Stimulated activated CD8-positive, alpha-beta memory T cell treated with anti-CD3 and anti-CD28 coated beads, Interleukin-7, amount 100 ng/mL, for 1 hour (primary cell): ENCODE measurements around the gene CPT1A.
"Not testable (repeated sequence)": the region's sequence is repeated elsewhere in the genome, so short reads cannot be mapped to it uniquely, and the experiment has no call there.

Source experiments
- DNase-seq, 2 donors: peaks; one replicate each; pipeline ENCODE4 v3.0.0-alpha.2; 2020; ENCODE audit warnings: low read depth in 2 of 2

Gene CPT1A

DNA sequence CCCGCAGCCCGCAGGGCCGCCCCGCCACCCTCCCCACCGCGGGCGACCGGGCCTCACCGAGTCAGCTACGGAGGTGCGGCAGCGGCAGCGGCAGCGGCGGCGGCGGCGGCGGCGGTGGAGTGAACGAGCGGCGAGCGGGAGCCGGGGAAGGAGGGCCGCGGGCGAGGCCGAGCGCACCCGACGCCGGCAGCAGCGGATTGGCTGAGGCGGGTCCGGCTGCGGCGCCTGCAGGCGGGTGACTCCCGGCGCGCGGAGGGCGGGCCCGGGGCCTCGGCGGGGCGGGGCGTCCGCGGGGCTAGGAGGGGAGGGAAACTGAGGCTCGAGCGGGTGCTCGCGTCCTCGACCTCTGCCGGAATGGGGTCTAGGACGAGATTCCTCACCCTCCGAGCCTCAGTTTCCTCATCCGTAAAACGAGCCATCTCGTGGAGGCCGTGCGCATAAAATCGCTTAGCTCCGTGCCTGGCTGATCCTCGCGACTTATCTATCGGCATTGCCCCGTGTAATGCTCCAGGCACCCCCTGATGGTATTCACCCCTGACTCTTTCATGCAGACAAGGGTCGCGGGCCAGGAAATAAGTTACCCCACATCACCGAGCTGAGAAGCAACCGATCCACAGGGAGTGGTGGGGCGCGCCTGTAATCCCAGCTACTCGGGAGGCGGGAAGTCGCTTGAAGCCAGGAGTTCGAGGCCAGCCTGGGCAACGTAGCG lies at the start of gene CPT1A:
TSS of gene CPT1A (minus strand) at position 199 of the 709 bp plus-strand sequence. CDS start 26,442 bp downstream, outside the sequence.
- peak; percentile 28 to 46 for DNase-seq

DNA sequence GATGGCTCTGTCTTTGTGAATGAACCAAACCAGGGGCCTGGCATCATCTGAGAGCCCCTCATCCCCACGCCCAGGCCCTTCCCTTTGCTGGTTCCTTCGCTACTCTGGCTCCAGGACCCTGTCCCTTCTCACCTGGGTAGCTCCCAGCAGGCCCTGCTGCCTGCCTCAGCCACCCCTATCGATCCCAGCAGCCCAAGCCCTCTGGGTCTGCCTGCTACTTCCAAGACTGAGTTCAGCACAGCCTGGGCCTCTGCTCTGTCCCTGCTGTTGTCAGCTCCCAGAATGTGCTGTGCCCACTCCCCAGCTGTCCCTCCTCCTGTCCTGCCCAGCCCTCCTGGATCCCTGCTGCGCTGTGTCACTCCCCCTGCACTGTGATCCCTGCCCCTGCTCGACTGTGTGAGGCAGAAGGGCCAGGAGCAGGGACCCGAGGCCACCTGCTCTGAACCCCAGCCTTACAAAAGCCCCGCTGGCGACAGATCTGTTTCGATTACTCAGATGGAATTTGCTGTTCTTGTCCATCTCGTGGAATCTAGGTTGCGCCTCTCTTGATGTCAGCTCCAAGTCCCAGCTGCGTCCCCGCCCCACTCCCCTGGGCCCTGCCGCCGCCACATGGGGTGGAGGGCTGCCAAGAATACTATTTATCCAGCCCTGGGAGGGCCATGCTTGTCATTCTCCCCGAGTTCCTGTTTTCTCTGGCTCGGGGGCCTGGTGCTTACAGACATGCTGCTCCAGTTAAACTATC lies 48.9 kb upstream of the CPT1A start:
- no peak for DNase-seq

DNA sequence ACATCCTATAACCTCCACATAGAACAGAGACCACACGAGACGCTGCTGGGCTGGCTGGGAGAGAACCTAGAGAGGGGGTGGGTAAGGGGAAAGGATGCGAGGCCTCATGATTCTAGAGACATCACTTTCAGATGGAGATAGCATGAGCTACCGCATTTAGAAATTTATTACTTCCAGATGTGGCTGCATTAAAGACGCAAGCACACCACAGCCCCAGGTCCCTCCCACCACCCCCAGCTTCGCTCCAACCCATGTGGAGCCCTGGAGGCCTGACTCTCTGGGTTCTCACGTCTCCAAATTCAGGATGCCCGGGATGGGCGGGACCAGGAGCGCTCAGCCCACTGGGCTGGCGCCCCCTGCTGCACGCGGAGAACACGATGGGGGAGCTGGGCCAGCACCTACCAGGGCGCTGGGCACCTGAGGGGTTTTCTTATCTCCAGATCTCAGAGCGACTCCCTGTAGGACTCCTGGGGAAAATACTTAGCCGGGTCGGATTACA lies 48.3 kb upstream of the CPT1A start:
- DNase-seq = no peak

DNA sequence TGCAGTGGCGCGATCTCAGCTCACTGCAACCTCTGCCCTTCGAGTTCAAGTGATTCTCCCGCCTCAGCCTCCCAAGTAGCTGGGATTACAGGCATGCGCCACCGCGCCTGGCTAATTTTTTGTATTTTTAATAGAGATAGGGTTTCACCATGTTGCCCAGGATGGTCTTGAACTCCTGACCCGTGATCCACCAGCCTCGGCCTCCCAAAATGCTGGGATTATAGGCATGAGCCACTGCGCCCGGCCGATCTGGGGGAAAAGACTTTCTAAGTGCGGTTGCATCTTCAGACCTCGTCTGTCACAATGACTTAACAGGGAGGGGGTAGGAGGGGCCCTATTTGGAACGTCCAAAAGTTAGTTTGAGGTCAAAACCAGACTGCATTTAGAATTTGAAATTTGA lies 43.1 kb upstream of the CPT1A start:
- DNase-seq = not testable (repeated sequence)

DNA sequence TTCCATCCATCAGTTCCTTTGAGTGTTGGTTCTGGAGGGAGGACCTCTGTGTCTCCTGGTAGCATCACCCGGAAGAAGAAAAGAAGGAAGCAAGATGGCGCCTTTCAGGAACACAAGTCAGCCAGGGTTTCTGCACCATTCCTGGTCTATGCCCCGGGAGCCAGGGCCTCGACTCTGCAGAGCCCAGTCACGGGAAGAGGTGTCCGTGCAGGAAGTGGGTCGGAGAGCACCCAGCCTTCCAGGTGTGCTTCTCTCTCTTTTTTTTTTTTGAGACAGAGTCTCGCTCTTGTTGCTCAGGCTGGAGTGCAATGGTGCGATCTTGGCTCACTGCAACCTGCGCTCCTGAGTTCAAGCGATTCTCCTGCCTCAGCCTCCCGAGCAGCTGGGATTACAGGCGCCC lies 40.7 kb upstream of the CPT1A start:
- no peak for DNase-seq

DNA sequence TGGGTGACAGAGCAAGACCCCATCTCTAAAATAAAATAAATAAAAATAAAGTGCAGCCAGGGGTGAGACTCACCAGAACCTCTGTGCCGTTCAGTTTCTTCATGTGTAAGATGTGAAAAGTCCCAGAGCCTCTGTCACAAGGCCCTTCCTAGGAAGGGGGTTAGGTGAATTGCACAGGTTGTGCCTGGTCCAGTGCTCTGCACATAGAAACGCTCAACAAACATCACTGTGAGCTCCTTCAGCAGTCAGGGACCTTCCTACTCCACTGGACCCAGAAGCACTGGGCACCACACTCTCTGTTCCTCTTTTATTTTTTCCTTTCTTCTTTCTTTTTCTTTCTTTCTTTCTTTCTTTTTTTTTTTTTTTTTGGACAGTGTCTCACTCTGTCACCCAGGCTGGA lies 39.6 kb upstream of the CPT1A start:
- DNase-seq = no peak

DNA sequence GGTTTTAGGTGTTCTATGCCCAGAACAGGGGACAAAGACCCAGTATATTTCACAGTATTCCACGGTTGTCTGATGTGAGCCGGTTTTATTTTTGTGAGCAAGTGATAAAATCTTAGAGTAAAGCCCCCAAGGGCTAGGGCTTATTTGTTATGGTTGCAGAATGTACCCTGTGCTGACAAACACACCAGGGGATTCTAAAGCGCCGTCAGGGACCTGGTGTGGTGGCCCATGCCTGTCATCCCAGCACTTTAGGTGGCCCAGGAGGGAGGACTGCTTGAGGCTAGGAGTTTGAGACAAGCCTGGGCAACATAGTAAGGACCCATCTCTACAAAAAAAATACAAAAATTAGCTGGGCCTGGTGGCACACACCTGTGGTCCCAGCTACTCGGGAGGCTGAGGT lies 39.1 kb upstream of the CPT1A start:
- DNase-seq = no peak

DNA sequence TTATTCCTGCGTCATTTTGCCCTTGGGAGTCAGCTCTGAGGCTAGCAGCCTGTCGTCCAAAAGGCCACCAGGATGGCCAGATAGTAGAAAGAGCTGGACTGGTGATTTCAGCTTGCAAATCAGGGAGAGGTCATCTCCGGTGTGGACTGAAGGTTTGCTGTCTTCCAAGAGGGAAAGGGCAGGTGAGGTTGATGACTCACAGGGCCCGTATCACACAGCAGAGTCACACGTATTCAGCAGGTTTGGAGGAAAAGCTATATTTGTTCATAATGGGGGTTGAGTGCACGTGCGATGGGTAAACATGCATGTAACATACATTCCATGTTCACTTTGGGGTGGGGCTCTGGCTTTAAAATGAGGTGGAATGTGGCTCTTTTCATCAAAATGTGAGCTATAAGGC lies 36.3 kb upstream of the CPT1A start:
- no peak for DNase-seq

DNA sequence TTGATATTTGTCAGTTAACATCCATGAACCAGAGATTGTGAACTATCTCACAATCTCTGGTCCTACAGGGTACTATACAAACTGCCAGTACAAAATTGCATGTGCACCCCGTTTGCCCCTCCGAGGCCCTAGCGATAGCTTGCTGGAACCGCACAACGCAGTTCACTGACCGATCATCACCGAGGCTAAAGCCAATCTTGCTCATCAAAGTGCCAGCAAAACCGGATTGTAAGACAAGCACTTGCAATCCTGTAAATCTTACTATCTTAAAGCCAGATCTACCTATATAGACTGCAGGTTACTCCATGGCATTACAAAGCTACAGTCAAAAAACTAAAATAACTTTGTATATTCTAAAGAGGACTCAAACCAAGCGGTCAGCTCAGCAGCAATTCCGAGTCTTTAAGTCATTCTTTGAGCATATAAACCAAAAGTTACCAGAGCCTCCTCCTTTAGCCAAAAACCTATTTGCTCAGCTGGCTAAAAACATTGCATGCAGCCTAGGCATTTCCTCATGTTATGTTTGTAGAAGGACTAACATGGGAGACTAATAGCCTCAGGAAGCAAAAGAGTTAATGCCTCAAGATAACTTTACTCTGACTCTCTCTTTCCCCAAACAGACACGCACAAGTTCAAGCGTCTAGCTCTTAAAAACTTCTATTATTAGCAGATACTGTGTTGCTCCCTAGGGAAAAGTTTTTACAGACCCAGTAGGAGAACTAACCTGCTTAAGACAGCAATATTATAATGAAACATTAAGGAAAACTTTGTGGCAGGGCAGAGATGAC lies 30.7 kb upstream of the CPT1A start:
- DNase-seq = no peak

DNA sequence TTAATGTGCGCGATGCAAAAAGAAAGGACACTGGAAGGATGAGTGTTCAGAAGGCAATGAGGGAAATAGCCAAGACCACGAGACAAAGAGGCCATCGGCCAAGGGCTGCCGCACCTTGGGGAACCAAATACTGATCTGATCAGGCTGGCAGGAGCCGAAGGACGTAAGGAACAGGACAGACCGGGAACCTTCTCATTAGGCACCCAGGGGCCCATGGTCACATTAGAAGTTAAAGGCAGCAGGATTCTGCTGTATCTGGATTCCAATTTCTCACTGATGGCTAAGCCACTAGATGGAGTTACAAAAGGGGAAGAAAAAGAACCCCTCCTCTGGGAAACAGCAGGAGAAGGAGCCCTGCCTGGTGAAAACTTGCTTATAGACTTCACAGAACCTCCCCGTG lies 28.8 kb upstream of the CPT1A start:
- DNase-seq = no peak

DNA sequence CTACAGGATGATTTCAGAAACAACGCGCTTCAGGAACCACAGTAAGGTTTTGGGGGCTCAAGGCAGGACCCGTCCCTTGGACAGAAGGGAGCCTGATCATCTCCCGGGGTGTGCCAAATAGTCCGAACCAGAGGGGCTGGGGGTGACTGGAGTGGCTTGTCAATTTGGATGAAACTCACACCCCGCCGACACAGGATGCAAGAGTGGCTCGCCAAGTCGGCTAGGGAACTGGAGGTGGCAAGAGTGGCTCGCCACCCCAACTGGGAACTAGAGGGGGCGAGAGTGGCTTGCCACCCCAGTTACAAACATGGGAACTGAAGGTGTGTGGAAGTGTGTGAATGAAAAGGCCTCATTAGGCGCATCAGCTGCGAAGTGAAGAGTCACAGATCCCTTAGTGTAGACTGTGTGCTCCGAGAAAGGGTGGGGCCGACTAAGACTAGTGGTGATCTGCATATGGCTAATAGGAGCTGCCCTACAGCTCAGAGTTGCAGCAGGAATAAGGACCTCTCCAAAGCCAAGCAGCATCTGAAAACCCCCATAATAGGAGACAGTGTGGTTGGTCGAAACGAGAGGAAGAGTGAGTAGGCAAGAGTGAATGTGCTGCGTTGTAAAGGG lies 26.6 kb upstream of the CPT1A start:
- no peak for DNase-seq

DNA sequence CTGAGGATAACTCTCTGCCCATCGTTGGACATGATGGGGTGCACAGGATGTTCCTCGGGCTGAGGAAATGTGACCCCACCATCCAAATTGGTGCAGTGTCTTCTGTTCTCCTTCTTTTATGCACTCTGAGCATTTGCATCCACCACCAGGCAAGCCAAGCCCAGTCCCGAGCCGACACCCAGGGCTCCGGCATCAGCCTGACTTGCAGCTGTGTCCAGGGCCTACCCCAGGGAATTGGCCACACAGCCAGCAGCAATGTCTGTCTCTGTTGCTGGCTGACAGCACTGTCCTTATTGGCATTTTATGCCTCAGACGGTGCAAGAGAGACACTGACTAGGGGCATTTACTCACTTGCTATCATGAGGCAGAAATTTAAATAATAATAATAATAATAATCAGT lies 25.4 kb upstream of the CPT1A start:
- no peak for DNase-seq

DNA sequence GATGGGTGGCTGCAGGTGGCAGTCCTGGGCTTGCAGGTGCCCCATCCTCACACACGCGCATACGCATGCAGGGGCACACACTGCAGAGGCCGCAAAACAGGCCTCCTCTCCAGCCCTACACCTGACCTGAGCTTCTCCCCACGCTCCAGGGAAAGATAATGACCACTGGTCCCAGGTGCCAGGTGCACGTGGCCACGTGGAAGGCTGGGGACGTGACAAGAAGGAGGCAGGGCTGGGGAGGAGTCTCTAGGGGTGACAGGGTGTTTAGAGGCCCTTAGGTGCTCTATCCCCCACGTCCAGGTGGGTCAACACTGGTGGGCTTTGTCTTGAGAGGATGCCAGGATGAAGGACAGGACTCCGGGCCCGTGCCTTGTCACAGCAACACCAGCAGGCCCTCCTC lies 23.5 kb upstream of the CPT1A start:
- DNase-seq = no peak

DNA sequence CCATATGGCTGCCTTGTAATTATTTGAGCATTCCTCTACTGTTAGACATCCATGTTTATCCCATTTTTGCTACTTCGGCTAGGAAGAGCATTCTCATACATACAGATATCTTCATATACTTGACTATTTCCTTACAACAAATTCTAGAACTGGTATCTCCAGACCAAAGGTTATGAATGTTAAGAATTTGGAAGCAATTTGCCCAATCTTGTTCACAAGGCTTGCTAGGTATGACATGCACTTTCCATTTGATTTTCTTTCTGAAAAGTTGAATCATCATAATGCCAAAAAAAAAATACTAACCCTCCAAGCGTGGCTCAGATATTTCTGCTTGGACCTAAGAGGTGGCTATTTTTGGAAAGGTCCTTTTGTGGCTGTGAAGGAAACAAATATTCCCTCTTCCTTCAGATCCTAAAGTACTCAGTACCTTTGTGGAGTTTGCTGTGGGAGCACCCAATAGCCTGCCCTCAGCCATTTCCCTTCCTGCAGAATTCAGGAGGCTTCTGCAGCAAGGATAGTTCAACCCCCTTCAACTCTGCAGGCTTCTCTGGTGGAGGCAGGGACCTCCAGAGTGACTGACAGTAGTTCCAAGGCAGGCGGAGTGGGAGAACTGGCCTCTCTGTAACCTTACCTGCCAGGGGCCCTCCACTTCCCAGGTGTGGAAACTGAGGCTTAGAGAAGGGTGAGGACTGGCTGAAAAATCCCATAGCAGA lies 22.0 kb upstream of the CPT1A start:
- no peak for DNase-seq

DNA sequence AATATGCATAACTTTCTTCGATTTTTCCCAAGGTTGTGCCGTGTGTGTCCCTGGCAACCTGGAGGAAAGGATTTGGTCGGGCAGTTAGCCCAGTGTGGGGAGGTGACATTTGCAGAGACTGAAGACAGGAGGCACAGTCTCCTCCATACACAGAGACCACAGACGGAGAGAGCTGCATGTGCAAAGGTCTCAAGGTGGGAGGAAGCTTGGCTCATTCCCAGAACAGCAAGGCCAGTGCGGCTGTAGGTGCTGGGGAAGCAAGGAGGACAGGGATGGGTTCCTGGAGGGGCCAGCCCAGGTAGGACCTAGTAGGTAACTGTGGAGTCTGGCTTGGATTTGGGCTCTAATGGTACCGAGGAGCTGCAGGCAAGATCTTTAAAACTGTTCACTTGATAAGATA lies 20.7 kb upstream of the CPT1A start:
- DNase-seq = no peak

DNA sequence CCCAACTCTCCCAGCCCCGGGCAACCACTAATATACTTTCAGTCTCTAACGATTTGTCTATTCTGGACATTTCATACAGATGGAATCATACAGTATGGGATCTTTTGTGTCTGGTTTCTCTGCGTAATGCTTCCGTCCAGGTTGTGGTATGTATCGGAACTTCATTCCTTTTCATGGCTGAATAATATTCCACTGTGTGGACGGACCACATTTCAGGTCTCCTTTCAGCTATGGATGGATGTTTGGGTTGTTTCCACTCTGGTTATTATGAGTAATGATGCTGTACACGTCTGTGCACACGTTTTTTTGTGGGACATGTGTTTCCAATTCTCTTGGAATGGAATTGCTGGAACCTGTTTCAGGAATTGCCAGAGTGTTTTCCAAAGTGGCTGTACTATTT lies 17.4 kb upstream of the CPT1A start:
- no peak for DNase-seq

DNA sequence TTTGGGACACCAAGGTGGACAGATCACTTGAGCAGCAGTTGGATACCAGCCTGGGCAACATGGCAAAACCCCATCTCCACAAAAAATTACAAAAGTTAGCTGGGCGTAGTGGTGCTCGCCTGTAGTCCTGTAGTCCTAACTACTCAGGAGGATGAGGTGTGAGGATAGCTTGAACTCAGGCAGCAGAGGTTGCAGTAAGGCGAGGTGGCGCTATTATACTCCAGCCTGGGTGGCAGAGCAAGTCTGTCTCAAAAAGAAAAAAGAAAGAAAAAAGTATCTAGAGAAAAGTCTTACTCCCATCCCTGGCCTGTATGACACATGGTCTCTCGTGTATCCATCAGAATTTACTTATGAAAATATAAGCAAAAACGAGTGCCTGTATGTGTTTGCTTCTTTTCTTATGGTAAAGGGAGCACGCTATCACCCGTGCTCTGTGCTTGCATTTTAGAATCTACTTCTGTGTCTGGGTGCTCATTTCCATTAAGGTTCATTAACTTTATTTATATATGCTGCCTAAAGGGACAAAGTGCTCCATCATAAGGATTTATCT lies 15.4 kb upstream of the CPT1A start:
- DNase-seq = no peak

DNA sequence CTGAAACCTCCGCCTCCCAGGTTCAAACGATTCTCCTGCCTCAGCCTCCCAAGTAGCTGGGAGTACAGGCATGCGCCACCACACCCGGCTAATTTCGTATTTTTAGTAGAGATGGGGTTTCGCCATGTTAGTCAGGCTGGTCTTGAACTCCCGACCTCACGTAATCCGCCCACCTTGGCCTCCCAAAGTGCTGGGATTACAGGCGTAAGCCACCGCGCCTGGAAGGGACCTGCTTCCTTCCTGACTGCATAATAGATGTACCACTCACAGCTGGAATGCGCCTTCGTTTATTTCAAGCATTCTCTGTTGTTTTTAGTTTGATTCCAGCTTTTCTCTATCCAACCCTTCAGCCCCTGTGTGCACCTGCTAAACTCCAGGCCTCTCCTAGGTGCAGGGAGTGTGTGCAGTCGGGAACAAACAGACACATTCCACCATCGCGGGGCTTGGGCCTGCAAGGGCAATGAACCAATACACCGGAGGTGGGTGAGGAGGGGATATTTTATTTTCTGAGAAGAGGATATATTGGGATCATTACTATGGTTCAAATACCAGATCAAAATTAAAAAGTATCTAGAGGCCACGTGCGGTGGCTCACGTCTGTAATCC lies 14.8 kb upstream of the CPT1A start:
- DNase-seq = not testable (repeated sequence)

DNA sequence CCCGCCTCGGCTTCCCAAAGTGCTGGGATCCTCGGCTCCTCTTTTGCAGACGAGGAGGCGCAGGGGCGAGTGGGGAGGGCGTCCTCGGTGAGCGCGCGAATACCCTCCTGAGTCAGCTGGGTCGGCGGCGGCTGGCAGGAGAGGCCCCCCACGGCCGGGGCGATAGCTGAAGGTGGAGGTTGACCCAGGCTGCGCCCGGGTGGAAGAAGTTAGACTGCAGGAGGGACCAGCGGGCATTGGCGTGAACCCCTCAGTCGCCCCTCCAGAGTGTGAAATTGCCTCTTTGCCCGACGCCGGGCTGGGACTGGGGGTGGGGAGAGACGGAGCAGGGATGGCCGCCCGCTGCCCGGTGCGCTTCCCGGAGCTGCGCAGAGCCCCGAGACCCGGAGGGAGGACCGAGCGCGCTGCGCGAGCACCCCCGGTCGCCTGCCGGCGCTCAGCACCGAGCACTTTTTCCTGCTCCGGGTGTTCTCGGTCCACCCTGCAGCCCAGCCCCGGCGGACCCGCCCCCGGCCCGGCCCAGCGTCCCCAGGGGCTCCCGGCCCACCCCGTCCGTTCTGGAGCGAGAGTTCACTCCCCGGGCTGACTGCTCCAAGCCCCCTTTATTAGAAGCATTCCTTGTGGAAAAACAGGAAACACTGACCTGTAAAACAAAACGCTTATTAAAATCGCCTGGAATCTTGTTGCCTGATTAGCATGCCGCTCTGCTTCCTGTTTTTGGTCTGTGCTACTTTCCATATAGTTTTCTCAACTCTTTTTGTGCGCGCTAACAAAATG lies 13.7 kb upstream of the CPT1A start:
- no peak for DNase-seq
